ENCODE data around the gene TLCD3B.

TLCD3B gene

GRCh38 chr16:29975134-29975538, 55.9 kb downstream of the TLCD3B start:
- H3K27ac ChIP-seq, result peak overlapping the region; percentile 89
- TF ChIP-seq ZFX (IDR thresholded peaks at IDR 0.05), result no peak
- TF ChIP-seq CTCF (conservative IDR thresholded peaks at IDR 0.05), result no peak
